CD8-positive, alpha-beta memory T cell (primary cell): ENCODE data around the gene ERI3. TPM values are rescaled to one million over a fixed set of nuclear protein-coding genes. Genes with fewer than 3 reads are reported as not detected.

Experiments
- CTCF ChIA-PET: fragments of 350-600 bp; sonication (Branson Sonifier 250); formaldehyde crosslinking; loops from one replicate; lab custom pipeline; 2021; ENCODE audit warnings: antibody characterized with exemption; lab: Charles Lee
- POLR2A ChIA-PET: fragments of 350-600 bp; sonication (Branson Sonifier 250); formaldehyde crosslinking; loops from one replicate; lab custom pipeline; 2021; ENCODE audit warnings: antibody characterized with exemption; lab: Charles Lee
- DNase-seq, 5 donors: peaks; one replicate each; pipeline versions ENCODE4 v3.0.0 to v3.0.0-alpha.2; 2020 to 2022; ENCODE audit warnings: mixed read lengths in 1 of 5
- H3K27ac ChIP-seq: one replicate; pipeline ENCODE4 v1.7.0; 2013; ENCODE audit warnings: low read depth, mild to moderate bottlenecking, low read length, moderate library complexity
- H3K27me3 ChIP-seq: 2 replicates; pipeline ENCODE4 v1.7.0; 2013; ENCODE audit warnings: low read length, mild to moderate bottlenecking; ENCODE audit not compliant: insufficient read depth, poor library complexity, severe bottlenecking
- H3K36me3 ChIP-seq: 2 replicates; pipeline ENCODE4 v1.7.0; 2013; ENCODE audit warnings: mild to moderate bottlenecking, low read length, moderate library complexity; ENCODE audit not compliant: insufficient read depth
- H3K4me1 ChIP-seq: 2 replicates; pipeline ENCODE4 v1.7.0; 2013; ENCODE audit warnings: mild to moderate bottlenecking, low read length, moderate library complexity; ENCODE audit not compliant: insufficient read depth
- H3K4me3 ChIP-seq: 2 replicates; pipeline ENCODE4 v1.7.0; 2013; ENCODE audit warnings: mild to moderate bottlenecking, low read length
- H3K9me3 ChIP-seq: 2 replicates; pipeline ENCODE4 v1.7.0; 2013; ENCODE audit warnings: mild to moderate bottlenecking, low read length
- H3K27ac Mint-ChIP-seq, 8 donors: one replicate each; pipeline ENCODE4 v1.8.0; 2020 to 2021; ENCODE audit warnings: mixed read lengths in 8 of 8, mild to moderate bottlenecking in 6 of 8, inconsistent platforms in 3 of 8, moderate library complexity in 3 of 8
- H3K27me3 Mint-ChIP-seq, 2 donors: one replicate each; pipeline ENCODE4 v1.8.0; 2020 to 2021; ENCODE audit warnings: mixed read lengths in 2 of 2, mild to moderate bottlenecking in 1 of 2, moderate library complexity in 1 of 2
- H3K36me3 Mint-ChIP-seq, 3 donors: one replicate each; pipeline ENCODE4 v1.8.0; 2020 to 2021; ENCODE audit warnings: mixed read lengths in 3 of 3, inconsistent platforms in 1 of 3, mild to moderate bottlenecking in 1 of 3
- H3K4me1 Mint-ChIP-seq, 3 donors: one replicate each; pipeline ENCODE4 v1.8.0; 2020 to 2021; ENCODE audit warnings: mixed read lengths in 3 of 3, inconsistent platforms in 1 of 3, mild to moderate bottlenecking in 1 of 3
- H3K4me3 Mint-ChIP-seq, 7 donors: one replicate each; pipeline ENCODE4 v1.8.0; 2020 to 2021; ENCODE audit warnings: mixed read lengths in 7 of 7, mild to moderate bottlenecking in 6 of 7, moderate library complexity in 4 of 7, inconsistent platforms in 2 of 7
- H3K9me3 Mint-ChIP-seq, 5 donors: one replicate each; pipeline ENCODE4 v1.8.0; 2020 to 2022; ENCODE audit warnings: mixed read lengths in 5 of 5, mild to moderate bottlenecking in 3 of 5, moderate library complexity in 2 of 5, inconsistent platforms in 1 of 5
- polyA plus RNA-seq: library from polyadenylated mRNA; unstranded; fragments of 300-500 nt; fragmentation: Illumina TruSeq; gene quantifications from one replicate; pipeline ENCODE4 v1.2.3, GENCODE V29; 2021
- total RNA-seq, 2 experiments: library from RNA; stranded (reverse); gene quantifications; one replicate each; pipeline ENCODE4 v1.2.3, GENCODE V29; 2021

The ERI3 gene
- total and polyA plus RNA-seq, 3 experiments from 2014 or later: 36.1 to 59.9 (median 53.8) TPM

GRCh38 chr1:44355582-44356305 is 687 bp upstream of the ERI3 start:
- no peaks in the 10 kb centered on the region for H3K9me3 Mint-ChIP-seq
- no peaks in the 10 kb centered on the region for H3K9me3 ChIP-seq
- POLR2A ChIA-PET: interaction anchor here (1.2 kb wide), 1 partner anchor 276 kb away, joined by 3 read pairs; no protein-coding TSS in a partner anchor
- no peak overlapping the region for H3K27ac ChIP-seq
- H3K36me3 ChIP-seq: no peaks in the 10 kb centered on the region
- no peak for DNase-seq
- peak overlapping the region; percentile 44 to 94 (median 90) for H3K27ac Mint-ChIP-seq
- H3K4me3 Mint-ChIP-seq: peak overlapping the region; percentile 87 to 99 (median 94)
- peak overlapping the region; percentile 24 for H3K4me3 ChIP-seq
- CTCF ChIA-PET: no interaction called here
- H3K4me1 ChIP-seq: peaks cover 21% of the 10 kb centered on the region
- peaks cover 0 to 1% of the 10 kb centered on the region in 2 donors for H3K27me3 Mint-ChIP-seq
- no peaks in the 10 kb centered on the region for H3K27me3 ChIP-seq
- H3K36me3 Mint-ChIP-seq: peaks cover 0 to 7% (median 0%) of the 10 kb centered on the region in 3 donors
- peaks cover 29 to 46% (median 43%) of the 10 kb centered on the region in 3 donors for H3K4me1 Mint-ChIP-seq

- Histone ChIP-seq H3K36me3 (no peaks in the 10 kb centered on the region), H3K27ac (peak overlapping the region; percentile 71), H3K27me3 (no peaks in the 10 kb centered on the region), H3K9me3 (no peaks in the 10 kb centered on the region), H3K4me1 (peaks cover 21% of the 10 kb centered on the region), H3K4me3 (peak overlapping the region; percentile 79)
- peaks cover 29 to 51% (median 43%) of the 10 kb centered on the region in 3 donors for H3K4me1 Mint-ChIP-seq
- H3K36me3 Mint-ChIP-seq: peaks cover 0 to 7% (median 0%) of the 10 kb centered on the region in 3 donors
- H3K27me3 Mint-ChIP-seq: peaks cover 0 to 1% of the 10 kb centered on the region in 2 donors
- no peak for DNase-seq
- peak overlapping the region; percentile 44 to 91 (median 86) for H3K27ac Mint-ChIP-seq
- POLR2A ChIA-PET: no interaction called here
- peak overlapping the region; percentile 84 to 94 (median 88) for H3K4me3 Mint-ChIP-seq
- H3K9me3 Mint-ChIP-seq: no peaks in the 10 kb centered on the region
- CTCF ChIA-PET: no interaction called here
These were observed 703 bp downstream of the ERI3 start for GRCh38 chr1:44354268-44354839.

- ChIA-PET POLR2A (interaction anchor here (0.6 kb wide), 1 partner anchor 141 kb away, joined by 3 read pairs; the partner anchor contains the start of gene DMAP1), CTCF (no interaction called here)
- Histone ChIP-seq H3K4me1 (peaks cover 21% of the 10 kb centered on the region), H3K27ac (no peak overlapping the region), H3K27me3 (no peaks in the 10 kb centered on the region), H3K4me3 (no peak overlapping the region), H3K36me3 (no peaks in the 10 kb centered on the region), H3K9me3 (no peaks in the 10 kb centered on the region)
- Mint-ChIP-seq H3K4me1 (peaks cover 29 to 55% (median 43%) of the 10 kb centered on the region in 3 donors), H3K4me3 (peak overlapping the region; percentile 63 to 94 (median 87)), H3K9me3 (no peaks in the 10 kb centered on the region), H3K27me3 (peaks cover 0 to 1% of the 10 kb centered on the region in 2 donors), H3K27ac (peak overlapping the region in 4 of 8 donors; percentile 21 to 84 (median 37)), H3K36me3 (peaks cover 0 to 7% (median 0%) of the 10 kb centered on the region in 3 donors)
- no peak for DNase-seq
These were observed 1.5 kb downstream of the ERI3 start for GRCh38 chr1:44353604-44354003.

- no peak overlapping the region for H3K4me3 ChIP-seq
- peaks cover 0 to 1% of the 10 kb centered on the region in 2 donors for H3K27me3 Mint-ChIP-seq
- H3K4me3 Mint-ChIP-seq: no peak overlapping the region
- no peaks in the 10 kb centered on the region for H3K27me3 ChIP-seq
- H3K4me1 ChIP-seq: peaks cover 21% of the 10 kb centered on the region
- H3K4me1 Mint-ChIP-seq: peaks cover 35 to 70% (median 60%) of the 10 kb centered on the region in 3 donors
- no peaks in the 10 kb centered on the region for H3K9me3 Mint-ChIP-seq
- no peaks in the 10 kb centered on the region for H3K9me3 ChIP-seq
- ChIA-PET CTCF (no interaction called here), POLR2A (no interaction called here)
- no peak overlapping the region for H3K27ac ChIP-seq
- no peak for DNase-seq
- H3K36me3 Mint-ChIP-seq: peaks cover 0 to 10% (median 1%) of the 10 kb centered on the region in 3 donors
- no peaks in the 10 kb centered on the region for H3K36me3 ChIP-seq
- H3K27ac Mint-ChIP-seq: no peak overlapping the region
These were observed 3.8 kb downstream of the ERI3 start for GRCh38 chr1:44351289-44351688.

GRCh38 chr1:44348061-44348485 is 7.0 kb downstream of the ERI3 start:
- Histone ChIP-seq H3K36me3 (no peaks in the 10 kb centered on the region), H3K4me3 (no peak overlapping the region), H3K9me3 (no peaks in the 10 kb centered on the region), H3K27me3 (no peaks in the 10 kb centered on the region), H3K27ac (no peak overlapping the region), H3K4me1 (no peaks in the 10 kb centered on the region)
- Mint-ChIP-seq H3K4me1 (peaks cover 24 to 67% (median 56%) of the 10 kb centered on the region in 3 donors), H3K27me3 (no peaks in the 10 kb centered on the region), H3K27ac (peak overlapping the region in 1 of 8 donors; percentile 42), H3K36me3 (peaks cover 0 to 10% (median 1%) of the 10 kb centered on the region in 3 donors), H3K9me3 (no peaks in the 10 kb centered on the region), H3K4me3 (no peak overlapping the region)
- ChIA-PET POLR2A (interaction anchor here (0.7 kb wide), 1 partner anchor 72 kb away, joined by 3 read pairs; no protein-coding TSS in a partner anchor), CTCF (no interaction called here)
- no peak for DNase-seq

GRCh38 chr1:44347280-44347679 is 7.8 kb downstream of the ERI3 start:
- Mint-ChIP-seq H3K4me1 (peaks cover 17 to 62% (median 48%) of the 10 kb centered on the region in 3 donors), H3K27me3 (no peaks in the 10 kb centered on the region), H3K27ac (no peak overlapping the region), H3K36me3 (peaks cover 0 to 11% (median 1%) of the 10 kb centered on the region in 3 donors), H3K4me3 (no peak overlapping the region), H3K9me3 (no peaks in the 10 kb centered on the region)
- H3K9me3 ChIP-seq: no peaks in the 10 kb centered on the region
- H3K27ac ChIP-seq: no peak overlapping the region
- DNase-seq: no peak
- no peaks in the 10 kb centered on the region for H3K36me3 ChIP-seq
- H3K4me3 ChIP-seq: no peak overlapping the region
- H3K27me3 ChIP-seq: no peaks in the 10 kb centered on the region
- POLR2A ChIA-PET: interaction anchor here (0.6 kb wide), 1 partner anchor 26 kb away, joined by 6 read pairs; no protein-coding TSS in a partner anchor
- H3K4me1 ChIP-seq: no peaks in the 10 kb centered on the region
- CTCF ChIA-PET: no interaction called here

GRCh38 chr1:44346878-44347277 is 8.2 kb downstream of the ERI3 start:
- Histone ChIP-seq H3K4me3 (no peak overlapping the region), H3K9me3 (no peaks in the 10 kb centered on the region), H3K27ac (no peak overlapping the region), H3K27me3 (no peaks in the 10 kb centered on the region), H3K36me3 (no peaks in the 10 kb centered on the region), H3K4me1 (no peaks in the 10 kb centered on the region)
- Mint-ChIP-seq H3K27ac (no peak overlapping the region), H3K9me3 (no peaks in the 10 kb centered on the region), H3K27me3 (no peaks in the 10 kb centered on the region), H3K4me1 (peaks cover 18 to 61% (median 45%) of the 10 kb centered on the region in 3 donors), H3K36me3 (peaks cover 0 to 13% (median 4%) of the 10 kb centered on the region in 3 donors), H3K4me3 (no peak overlapping the region)
- ChIA-PET POLR2A (interaction anchor here (0.6 kb wide), 1 partner anchor 27 kb away, joined by 6 read pairs; no protein-coding TSS in a partner anchor), CTCF (no interaction called here)
- no peak for DNase-seq

- Mint-ChIP-seq H3K9me3 (no peaks in the 10 kb centered on the region), H3K4me1 (peaks cover 15 to 55% (median 39%) of the 10 kb centered on the region in 3 donors), H3K27me3 (no peaks in the 10 kb centered on the region), H3K36me3 (peaks cover 0 to 14% (median 4%) of the 10 kb centered on the region in 3 donors), H3K27ac (peak overlapping the region in 1 of 8 donors; percentile 13), H3K4me3 (no peak overlapping the region)
- no peak overlapping the region for H3K27ac ChIP-seq
- H3K4me1 ChIP-seq: no peaks in the 10 kb centered on the region
- no peaks in the 10 kb centered on the region for H3K27me3 ChIP-seq
- CTCF ChIA-PET: no interaction called here
- no peak for DNase-seq
- H3K9me3 ChIP-seq: no peaks in the 10 kb centered on the region
- POLR2A ChIA-PET: no interaction called here
- H3K36me3 ChIP-seq: no peaks in the 10 kb centered on the region
- no peak overlapping the region for H3K4me3 ChIP-seq
These were observed 8.9 kb downstream of the ERI3 start for GRCh38 chr1:44346184-44346583.
